CD4-positive, alpha-beta T cell treated with Interleukin-2 at 100 ng/mL for 4 hours (primary cell): ENCODE data around the gene THRB.

ENCODE experiments used
- DNase-seq: peaks from one replicate; pipeline ENCODE4 v3.0.0-alpha.2; 2020; ENCODE audit warnings: low spot score

THRB gene

GRCh38 chr3:24264748-24265158 lies 229.9 kb downstream of the THRB start:
- DNase-seq: no peak

GRCh38 chr3:24264011-24264410 lies 230.6 kb downstream of the THRB start:
- DNase-seq: no peak

GRCh38 chr3:24263069-24263668 lies 231.5 kb downstream of the THRB start:
- no peak for DNase-seq

GRCh38 chr3:24261521-24261920 lies 233.1 kb downstream of the THRB start:
- no peak for DNase-seq

- DNase-seq: no peak
Observed at GRCh38 chr3:24259901-24260512, 234.6 kb downstream of the THRB start.

- DNase-seq: no peak
Observed at GRCh38 chr3:24258727-24259600, 235.7 kb downstream of the THRB start.

- DNase-seq: no peak
Observed at GRCh38 chr3:24258260-24258659, 236.4 kb downstream of the THRB start.

GRCh38 chr3:24255414-24255813 lies 239.2 kb downstream of the THRB start:
- no peak for DNase-seq

GRCh38 chr3:24254649-24255048 lies 240.0 kb downstream of the THRB start:
- DNase-seq: no peak

- no peak for DNase-seq
Observed at GRCh38 chr3:24253336-24253735, 241.3 kb downstream of the THRB start.

- DNase-seq: no peak
Observed at GRCh38 chr3:24249523-24249922, 245.1 kb downstream of the THRB start.

GRCh38 chr3:24245056-24245455 lies 249.6 kb downstream of the THRB start:
- DNase-seq: no peak

- DNase-seq: no peak
Observed at GRCh38 chr3:24244491-24244890, 250.2 kb downstream of the THRB start.

- no peak for DNase-seq
Observed at GRCh38 chr3:24242012-24242698, 252.5 kb downstream of the THRB start.

- DNase-seq: no peak
Observed at GRCh38 chr3:24240306-24240705, 254.3 kb downstream of the THRB start.

GRCh38 chr3:24237971-24238706 lies 256.5 kb downstream of the THRB start:
- peak; percentile 39 for DNase-seq

- no peak for DNase-seq
Observed at GRCh38 chr3:24235121-24235520, 259.5 kb downstream of the THRB start.

- no peak for DNase-seq
Observed at GRCh38 chr3:24232784-24233183, 261.9 kb downstream of the THRB start.

GRCh38 chr3:24229468-24230221 lies 265.0 kb downstream of the THRB start:
- no peak for DNase-seq

- DNase-seq: no peak
Observed at GRCh38 chr3:24227635-24228034, 267.0 kb downstream of the THRB start.

GRCh38 chr3:24226397-24226796 lies 268.3 kb downstream of the THRB start:
- no peak for DNase-seq
